ENCODE data around the gene COL15A1.

Gene COL15A1

DNA sequence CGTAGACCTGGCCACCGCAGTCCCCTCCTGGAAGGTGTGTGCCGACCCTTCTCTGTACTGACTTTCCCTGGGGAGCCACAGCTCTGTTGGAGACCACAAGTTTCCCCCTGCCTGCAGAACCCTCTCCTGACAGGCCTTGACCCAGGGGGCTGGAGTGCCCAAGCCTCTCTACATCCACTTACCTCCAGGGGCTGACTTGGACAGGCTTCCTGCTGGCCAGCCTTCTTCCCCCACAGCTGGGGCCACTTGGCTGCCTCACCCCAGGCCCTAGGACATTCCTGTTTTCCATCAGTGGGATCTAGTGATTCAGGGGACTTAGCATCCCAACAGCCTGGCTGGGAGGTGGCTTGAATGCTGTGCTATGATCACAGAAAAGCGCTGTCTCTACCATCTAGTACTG is 23.6 kb downstream of the COL15A1 start:
- H3K27ac ChIP-seq: peak overlapping the region; percentile 77 to 94
- H3K4me3 ChIP-seq: no peak overlapping the region
- TF ChIP-seq CTCF (IDR thresholded peaks at IDR 0.05): no peak
- no peak for DNase-seq (ENCODE audit: low spot score)

GRCh38 chr9:98967680-98968079 is 24.0 kb downstream of the COL15A1 start:
- no peak for TF ChIP-seq CTCF (IDR thresholded peaks at IDR 0.05)
- H3K27ac ChIP-seq: peak overlapping the region; percentile 77 to 94

DNA sequence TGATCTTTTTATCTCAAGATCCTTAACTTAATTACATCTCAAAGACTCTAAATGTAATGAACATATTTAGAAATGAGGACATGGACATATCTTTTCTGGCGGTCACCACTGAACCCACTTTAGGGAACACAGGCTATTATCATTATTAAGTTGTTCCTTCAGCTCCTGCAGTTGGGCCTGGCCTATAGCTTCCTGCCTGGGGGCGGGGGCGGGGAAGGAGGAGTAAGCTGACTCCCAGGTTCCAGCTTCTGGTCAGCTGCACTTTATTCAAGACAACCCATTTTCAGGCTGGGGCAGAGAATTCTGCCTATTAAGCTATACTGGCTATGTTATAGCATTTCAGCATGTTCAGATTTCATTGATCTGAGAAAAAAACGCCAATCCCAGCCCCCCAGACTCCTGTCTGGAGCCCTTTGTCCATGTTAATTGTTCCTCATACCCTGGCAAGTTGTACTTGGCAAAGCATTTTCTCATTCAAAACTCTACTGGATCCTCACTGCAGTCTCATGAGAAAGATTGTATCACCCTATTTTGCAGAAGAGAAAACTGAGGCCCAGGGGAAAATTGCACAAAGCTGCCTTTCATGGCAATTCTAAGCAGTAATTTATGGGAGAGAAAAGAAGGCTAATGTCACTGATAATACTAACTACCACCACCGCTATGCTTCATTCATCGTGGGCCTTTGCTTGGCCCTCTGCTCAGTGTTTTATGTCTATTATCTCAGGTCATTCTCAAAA is 25.1 kb downstream of the COL15A1 start:
- DNase-seq (ENCODE audit: low spot score): no peak
- TF ChIP-seq CTCF (IDR thresholded peaks at IDR 0.05): no peak
- Histone ChIP-seq H3K4me3 (no peak overlapping the region), H3K27ac (peak overlapping the region; percentile 77 to 94)

More at GRCh38 chr9:98967680-98968079, 24.0 kb downstream of the COL15A1 start:
- no peak overlapping the region for H3K4me3 ChIP-seq
- DNase-seq (ENCODE audit: low spot score): peak; percentile 64

DNA sequence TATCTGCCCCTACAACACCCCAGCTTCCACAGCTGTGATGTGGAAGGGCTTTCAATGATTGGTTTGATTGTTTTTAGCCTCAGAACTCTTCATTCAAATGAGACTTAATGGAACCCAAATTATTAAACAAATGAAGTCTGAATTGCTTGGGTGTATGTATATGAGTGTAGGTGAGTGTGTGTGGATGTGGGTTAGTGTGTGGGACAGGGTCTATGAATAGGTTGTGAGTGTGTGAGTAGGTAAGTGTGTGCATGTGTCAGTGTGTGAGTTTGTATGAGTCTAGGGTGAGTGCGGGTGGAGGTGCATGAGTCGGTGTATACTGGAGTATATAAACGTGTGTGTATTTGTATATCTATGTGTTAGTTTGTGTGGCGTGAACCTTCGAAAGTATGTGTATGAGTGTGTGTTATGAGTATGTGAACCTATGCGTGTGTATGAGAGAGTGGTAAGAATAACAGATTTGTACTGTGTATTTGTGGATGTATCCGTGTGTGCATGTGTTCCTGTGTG is 26.9 kb downstream of the COL15A1 start:
- TF ChIP-seq CTCF (IDR thresholded peaks at IDR 0.05): no peak
- no peak for DNase-seq (ENCODE audit: low spot score)

GRCh38 chr9:98971168-98971914 is 27.6 kb downstream of the COL15A1 start:
- DNase-seq (ENCODE audit: low spot score): peak; percentile 78
- TF ChIP-seq CTCF (IDR thresholded peaks at IDR 0.05): no peak
- H3K4me3 ChIP-seq: peak overlapping the region; percentile 26
- H3K27ac ChIP-seq: peak overlapping the region; percentile 81 to 87

More for the DNA sequence above, 26.9 kb downstream of the COL15A1 start:
- H3K4me3 ChIP-seq: no peak overlapping the region
- peak overlapping the region; percentile 81 to 87 for H3K27ac ChIP-seq

DNA sequence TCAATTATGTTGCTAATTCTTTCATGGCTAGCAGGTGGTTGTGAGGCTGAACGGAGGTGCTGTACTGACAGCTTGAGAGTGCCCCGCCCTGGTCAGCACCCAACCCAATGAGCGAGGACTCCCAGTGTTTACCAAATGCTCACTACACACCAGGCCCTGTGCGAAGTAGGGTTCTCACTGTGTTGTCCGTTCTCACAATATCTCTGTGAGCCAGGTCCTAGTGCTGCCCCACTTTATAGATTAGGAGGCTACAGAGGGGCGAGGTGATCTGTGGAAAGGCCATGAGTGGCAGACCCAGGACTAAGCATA is 28.2 kb downstream of the COL15A1 start:
- peak overlapping the region; percentile 26 for H3K4me3 ChIP-seq
- H3K27ac ChIP-seq: peak overlapping the region; percentile 81 to 87
- peak; percentile 71 for DNase-seq (ENCODE audit: low spot score)
- TF ChIP-seq CTCF (IDR thresholded peaks at IDR 0.05): no peak
